ENCODE data around the gene HAUS3.
"Not testable (repeated sequence)": the region's sequence is repeated elsewhere in the genome, so short reads cannot be mapped to it uniquely, and the experiment has no call there.

HAUS3 gene

DNA sequence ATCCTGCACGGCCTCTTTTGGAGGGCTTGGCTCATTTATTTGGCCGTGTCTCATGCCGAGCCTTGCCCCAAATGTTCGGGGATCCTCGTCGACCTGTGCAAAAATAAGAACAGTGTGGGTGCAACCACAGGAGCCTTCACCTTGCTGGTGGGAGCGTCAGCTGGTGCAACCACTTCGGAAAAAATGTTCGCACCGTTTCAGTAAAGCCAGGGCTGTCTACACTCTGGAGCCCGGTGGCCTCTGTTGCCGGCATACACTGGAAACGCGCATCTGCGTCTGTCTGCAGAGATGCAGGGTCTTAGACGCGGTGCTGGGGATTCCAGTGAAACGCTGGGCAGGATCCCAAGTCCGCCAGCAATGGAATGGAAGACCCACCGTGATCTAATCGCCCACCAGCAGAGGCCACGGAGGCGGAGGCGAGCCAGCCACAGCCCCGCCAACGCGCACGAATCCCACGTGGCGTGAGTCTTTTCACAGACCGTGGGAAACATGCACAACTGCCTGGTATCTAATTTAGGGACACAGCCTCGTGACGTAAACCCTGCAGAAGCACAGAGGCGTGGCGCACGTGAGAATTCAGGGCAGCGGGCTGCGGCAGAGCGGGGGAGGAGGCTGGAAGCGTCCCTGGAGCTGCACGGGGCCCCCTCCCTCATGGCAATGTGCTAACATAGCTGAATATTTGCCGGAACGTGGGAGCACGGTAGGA, 33.8 kb upstream of the HAUS3 start:
- no peak for DNase-seq (ENCODE audit: low read depth in 2 of 2)

DNA sequence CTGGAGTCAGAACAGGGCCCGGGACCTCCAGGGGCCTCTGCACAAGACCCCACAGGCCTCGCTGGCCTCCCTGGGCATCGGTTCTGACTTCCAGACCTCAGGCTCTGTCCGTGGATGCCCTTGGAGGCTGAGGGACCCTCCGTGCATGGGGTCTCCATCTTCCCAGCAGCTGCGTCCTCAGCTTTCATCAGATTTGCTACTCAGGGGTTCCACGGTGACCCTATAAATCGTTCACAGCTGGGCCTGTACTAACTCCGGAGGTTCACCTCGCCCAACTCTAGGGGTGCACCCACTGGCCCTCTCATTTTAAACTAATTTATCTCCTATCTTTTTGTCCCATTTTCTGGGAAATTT, 33.1 kb upstream of the HAUS3 start:
- not testable (repeated sequence) for DNase-seq (ENCODE audit: low read depth in 2 of 2)

DNA sequence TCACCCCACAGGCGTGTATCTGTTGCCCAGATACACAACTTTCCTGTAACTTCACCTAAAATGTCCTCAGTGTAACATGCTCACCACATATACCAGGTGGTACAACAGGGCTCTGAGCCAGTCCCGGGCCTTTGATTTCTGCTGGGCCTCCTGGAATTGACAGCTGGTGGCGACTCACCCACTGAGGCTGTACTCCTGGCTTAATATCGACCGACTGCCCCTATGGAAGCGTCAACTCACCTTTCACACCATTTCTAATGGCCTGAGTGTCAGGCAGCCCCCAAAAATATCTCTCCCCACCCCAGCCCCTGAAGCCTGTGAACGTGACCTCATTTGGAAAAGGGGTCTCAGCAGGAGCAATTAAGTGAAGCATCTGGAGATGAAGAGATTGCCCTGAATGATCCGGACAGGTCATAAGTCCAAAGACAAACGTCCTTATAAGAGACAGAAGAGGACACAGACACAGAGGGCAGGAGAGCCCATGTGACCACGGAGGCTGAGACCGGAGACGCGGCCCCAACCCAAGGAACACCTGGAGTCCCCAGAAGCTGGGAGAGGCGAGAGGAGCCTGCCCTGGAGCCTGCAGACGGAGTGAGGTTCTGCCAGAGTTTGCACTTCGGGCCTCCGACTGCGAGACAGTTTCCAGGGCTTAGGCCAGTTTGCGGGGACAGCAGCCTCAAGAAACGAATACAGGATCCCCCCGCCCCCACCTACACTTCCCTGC, 32.6 kb upstream of the HAUS3 start:
- DNase-seq (ENCODE audit: low read depth in 2 of 2): no peak

DNA sequence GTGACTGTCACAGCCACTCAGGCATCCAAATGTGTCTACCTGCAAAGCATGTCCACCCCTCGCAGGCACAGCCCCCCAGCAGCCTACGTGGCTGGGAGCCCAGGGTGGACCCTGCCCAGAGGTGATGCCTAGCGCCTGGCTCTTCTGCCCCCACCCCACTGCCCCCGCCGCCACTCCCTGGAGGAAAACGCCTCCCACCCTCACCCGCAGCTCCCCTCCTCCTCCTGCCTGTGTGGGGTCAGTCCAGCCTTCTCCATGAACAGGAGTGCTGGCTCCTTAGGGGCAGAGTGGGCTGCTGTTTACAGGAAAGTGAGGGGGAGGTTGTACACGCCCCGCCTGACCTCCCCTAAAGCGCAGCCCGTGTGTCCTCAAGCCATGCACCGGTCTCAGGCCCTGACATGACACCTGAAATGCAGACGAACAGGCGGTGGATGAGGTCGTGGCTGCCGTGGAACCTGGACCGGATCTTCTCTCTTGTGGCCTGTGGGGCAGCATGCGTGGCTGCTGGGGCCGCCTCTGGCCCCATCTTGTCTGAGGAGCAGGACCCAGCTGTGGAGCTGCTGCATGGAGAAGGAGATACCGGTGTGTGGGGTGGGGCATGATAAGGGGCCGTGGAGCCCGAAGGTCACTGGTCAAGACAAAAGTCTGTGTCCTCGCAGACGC, 31.9 kb upstream of the HAUS3 start:
- no peak for DNase-seq (ENCODE audit: low read depth in 2 of 2)

DNA sequence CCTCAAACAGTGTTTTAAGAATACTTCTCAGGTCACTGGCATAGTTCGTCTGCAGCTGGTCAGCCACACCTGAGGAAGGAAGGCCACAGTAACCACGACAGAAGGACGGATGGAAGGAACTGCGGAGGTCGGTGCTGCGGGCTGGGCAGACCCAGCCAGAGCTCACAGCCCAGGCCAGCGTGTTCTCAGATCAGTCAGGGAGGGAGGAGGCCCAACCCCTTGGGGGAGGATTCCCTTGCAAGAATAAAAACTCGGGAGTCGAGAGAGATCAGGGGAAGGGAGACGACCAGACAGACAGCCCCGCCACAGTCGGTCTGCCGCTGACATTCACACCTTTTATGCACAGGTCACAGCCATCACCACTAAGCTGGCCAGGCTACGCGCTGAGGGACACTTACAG, 31.3 kb upstream of the HAUS3 start:
- DNase-seq (ENCODE audit: low read depth in 2 of 2): no peak

DNA sequence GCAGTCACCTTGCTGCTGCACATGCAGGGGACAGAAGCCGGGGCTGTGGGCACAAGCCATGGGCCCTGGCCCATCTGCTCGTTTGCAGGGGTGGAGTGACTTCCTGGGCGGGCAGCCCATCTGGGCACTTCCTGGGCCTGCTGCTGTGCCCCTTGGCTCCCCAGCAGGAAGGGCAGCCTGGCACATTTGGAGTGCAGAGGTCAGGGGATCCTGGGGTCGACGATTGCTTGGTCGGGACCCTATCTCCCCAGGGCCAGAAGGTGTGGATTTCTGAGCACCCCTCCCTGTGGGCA, 30.9 kb upstream of the HAUS3 start:
- no peak for DNase-seq (ENCODE audit: low read depth in 2 of 2)

DNA sequence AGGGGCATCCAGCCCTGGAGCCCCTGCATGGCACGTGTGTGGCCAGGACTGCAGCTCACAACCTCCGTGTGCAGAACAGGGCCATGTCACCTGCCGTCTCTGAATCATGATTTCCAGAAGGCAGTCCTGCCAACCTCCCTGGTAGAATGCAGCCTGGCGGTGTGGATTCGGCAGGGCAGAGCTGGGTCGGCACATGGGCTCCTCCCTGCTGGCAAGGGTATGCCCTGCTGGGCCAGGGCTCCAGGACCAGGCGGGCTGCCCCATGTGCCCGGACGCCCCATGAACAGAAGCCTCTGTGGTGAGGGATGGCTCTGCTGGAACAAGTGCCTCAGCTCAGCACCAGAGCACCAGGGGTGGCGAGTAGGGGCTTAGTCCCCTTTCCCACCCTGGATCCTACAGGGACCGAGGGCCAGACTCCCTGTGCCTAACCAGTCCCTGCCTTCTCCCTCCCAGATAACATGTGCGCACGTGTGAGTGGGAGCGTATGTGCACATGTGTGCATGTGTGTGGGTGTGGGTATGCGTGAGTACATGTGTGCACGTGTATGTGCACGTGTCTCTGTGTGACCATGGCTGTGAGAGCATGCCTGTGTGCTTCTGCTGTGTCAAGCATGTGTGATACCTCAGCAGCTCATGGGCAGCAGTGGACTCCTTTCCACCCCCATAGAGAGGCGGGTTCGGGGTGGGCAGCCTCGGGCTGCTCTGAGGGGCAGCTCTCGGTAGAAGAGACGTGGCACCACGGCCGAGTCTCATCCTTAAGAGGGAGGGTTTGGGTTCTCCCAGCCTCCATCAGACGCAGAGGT, 30.3 kb upstream of the HAUS3 start:
- no peak for DNase-seq (ENCODE audit: low read depth in 2 of 2)

DNA sequence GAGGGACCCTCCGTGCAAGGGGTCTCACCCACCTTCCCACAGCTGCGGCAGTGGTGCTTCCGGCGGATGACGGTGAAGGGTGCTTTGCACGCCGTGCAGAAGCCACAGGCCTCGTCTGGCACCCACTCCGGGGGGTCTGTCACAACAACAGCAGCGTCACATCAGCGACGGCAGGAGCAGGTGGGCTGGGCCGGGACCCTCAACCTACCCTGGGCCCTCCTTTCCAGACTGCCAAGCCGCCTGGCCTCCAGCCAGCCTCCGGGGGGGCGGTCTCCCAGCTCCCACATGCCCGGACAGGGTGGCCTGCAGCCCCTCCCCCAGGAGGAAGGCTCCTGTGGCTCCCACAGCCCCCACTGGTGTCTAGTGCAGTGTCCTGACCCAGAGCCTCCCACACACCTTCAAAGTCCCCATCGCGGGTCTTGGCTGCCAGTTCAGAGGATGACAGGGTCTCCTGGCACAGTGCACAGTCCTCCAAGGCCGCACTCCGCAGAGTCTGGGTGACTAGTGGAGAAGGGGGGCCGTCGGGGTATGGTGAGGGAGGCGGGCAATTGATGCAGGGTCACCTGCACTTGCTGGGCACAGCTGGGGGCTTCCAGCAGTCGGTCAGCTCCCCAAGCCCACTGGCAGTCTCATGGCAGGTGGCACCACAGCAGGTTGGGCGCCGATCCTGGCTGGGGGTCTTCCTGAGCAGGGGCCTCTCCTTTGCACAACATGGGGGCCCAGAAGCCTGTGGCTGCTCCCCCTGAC, 29.5 kb upstream of the HAUS3 start:
- DNase-seq (ENCODE audit: low read depth in 2 of 2): no peak

DNA sequence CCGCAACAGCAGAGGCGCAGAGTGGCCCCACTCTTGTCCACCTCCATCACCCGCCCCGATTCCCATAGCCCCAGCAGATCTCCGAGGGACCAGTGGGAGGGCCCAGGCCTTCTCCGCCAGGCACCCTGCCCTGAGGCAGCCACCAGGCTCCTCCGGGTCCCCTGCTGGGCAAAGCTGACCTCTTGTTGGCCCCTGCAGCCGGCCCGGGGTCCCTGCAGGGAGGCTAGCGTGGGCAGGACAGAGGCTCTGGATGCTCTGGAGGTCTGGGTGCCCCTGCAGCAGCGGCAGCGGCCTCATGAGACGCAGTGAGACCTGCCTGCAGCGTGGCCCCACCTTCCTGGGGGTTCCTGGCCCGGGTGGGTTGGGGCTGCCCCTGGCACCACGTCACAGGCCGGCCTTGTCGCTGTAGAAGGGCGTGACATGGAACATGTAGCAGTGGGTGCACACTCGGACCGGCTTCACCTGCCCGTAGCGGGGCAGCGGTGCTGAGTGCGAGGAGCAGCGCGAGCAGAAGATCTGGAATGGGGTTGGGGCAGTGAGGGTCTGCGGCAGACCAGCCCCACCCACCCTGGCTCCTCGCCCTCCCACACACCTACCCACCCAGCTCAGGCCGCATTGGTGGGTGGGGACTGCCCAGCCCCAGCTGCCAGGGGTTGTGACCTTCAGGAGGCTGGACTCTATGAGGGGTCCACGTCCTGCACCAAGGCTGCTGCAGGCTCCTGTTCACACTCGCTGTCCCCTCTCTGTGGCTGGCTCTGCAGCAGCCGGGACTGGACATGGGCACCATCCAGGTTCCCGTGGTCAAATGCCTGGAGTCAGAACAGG, 28.6 kb upstream of the HAUS3 start:
- DNase-seq (ENCODE audit: low read depth in 2 of 2): no peak

DNA sequence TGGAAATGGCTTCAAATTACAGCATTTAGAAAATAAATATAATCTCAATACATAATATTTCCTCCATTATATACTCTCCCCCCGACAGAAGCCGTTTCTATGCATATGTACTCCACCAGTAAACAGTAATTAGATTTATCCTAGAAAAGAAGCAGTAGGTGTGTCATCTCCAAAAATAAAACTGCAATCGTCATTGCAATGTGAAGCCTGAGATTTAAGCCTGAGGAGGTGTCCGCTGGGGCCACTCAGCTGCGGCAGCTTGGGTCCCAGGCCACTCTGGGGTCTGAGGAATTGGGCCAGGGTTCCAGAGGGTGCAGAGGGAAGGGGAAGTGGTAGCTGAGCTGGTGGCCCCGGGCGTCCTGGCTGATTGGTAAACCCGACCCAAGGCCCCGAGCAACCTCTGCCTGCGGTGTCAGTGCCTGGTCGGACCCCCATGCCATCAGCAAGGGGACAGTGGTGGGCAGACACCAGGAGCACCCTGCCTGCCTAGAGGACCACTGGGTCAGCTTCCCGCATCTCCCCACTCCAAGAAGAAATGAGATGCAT, 27.8 kb upstream of the HAUS3 start:
- no peak for DNase-seq (ENCODE audit: low read depth in 2 of 2)

DNA sequence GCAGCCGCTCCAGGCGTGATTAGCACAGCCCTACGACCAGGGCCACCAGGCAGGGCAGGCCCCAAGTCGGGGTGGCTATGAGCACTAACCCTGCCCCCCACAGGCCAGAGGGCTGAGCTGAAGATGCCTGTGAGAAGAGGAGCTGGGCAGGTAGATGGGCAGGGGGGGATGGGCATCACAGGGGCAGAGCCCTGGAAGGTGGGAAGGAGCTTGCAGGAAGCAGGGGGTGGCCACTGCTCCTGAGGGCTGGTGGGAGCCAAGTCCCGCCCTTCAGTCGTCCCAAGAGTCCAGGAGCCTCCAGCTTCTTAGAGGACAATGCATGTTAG, 27.2 kb upstream of the HAUS3 start:
- no peak for DNase-seq (ENCODE audit: low read depth in 2 of 2)

DNA sequence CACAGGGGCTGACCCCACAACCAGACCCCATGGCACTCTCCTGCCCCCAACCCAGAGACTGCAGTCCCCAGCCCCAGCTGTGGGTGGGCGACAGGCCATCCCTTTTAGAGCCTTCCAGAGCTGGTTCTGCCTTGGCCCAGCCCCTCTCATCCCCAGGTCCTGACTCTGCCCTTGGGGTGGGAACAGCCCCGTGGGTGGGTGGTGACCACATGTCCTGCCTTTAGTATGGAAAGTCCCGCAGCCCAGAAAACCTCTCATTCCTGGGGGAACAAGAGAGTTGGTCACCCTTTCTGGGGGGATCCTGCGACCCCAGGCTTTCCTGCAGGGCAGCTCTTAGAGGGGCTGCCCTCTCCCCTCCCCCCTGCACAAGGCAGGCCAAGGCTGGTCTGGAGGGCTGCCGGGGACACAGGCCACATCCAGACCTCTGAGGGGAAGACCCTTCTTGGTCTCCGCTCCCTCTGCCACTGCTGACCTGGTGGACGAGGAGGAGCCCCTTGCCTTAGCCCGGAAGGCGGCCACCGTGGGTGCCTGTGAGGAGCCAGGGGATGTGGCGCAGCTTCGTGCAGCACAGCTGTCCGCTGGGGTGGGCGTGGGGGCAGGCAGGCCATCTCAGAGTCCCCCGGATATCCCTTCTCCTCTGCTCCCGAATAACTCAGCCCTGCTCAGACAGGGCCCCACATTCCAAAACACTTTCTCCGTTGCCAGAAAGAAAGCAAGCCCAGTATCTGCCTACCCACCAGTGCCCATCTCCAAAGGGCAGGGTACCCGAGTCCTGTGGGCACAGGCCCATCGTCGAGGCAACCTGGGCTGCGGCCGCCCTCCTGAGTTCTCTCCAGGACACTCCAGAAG, 26.7 kb upstream of the HAUS3 start:
- no peak for DNase-seq (ENCODE audit: low read depth in 2 of 2)

DNA sequence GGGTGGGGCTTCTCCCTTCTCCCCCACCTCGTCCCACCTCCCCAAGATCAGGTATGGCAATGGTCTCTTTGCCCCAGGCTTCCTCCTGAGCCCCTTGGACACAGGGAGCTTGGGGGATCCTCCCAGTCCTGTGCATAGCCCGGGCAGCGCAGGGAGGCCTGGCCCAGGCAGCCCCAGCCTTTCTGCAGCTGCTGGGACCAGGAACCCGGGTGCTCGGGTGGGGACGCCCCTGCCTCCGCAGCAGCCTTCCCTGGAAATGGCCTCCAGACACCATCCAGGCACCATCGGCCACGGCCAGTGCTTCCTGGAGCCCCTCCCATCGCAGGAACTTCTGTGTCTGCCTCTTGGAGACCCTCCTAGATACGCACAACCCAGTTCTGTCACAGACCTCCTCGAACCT, 25.9 kb upstream of the HAUS3 start:
- no peak for DNase-seq (ENCODE audit: low read depth in 2 of 2)

DNA sequence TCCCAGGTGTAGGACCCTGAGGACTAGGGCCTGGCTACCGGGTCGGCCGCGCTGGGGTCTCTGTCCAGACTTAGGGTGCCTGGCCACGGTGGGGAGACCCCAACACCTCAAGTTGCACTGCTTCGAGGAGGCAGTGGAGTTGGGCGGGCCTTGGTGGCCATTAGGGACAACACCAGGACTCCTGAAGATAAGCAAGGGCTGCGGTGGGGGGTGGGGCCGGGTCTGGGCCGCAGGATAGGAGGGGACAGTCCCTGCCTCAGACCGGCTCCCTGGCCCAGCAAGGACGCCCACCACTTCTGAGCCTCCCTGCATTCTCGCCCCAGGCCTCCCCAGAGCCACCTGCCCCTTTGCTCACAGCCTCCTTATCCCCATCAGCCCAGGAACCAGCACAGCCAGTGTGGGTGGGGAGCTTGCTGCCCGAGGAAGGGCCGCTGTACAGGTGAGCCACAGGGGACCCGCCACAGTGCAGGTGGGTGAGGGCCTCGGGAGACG, 25.4 kb upstream of the HAUS3 start:
- DNase-seq (ENCODE audit: low read depth in 2 of 2): no peak

DNA sequence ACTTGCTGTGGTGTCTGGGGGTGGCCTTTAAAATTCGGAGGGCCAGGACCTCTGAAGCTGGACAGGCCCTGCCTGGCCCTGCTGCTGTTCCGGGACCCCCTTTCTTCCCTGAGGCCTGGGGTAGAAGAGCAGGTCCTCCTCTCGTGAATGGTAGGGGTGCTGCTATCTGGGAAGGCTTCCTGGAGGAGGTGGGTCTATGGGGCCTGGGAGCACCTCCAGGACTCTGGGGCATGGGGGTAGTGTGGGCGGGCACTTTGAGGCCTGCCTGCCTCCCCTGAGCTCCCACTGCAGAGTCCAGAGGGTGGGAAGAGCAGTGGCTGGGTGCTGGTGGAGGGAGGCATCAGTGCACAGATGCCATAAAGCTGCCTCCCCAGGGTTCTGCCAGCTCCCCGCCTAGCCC, 24.9 kb upstream of the HAUS3 start:
- no peak for DNase-seq (ENCODE audit: low read depth in 2 of 2)

DNA sequence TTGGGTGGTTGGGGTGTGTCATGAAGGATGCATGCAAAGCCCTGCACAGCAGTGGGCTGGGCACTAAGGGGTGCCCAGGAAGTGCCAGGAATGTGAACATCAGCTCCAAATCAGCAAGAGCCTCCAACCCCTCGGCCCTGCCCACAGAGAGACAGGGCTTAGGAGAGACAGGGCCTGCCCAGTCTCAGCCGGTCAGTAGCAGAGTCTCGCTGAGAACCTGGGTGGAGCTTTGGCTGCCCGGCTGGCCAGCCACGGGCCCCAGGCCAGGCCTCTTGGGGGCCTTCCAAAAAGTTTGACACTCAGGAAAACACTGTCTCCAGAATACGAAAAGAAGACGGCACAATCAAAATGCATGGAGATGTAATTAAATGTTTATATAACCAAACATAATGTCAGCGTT, 24.3 kb upstream of the HAUS3 start:
- DNase-seq (ENCODE audit: low read depth in 2 of 2): no peak

DNA sequence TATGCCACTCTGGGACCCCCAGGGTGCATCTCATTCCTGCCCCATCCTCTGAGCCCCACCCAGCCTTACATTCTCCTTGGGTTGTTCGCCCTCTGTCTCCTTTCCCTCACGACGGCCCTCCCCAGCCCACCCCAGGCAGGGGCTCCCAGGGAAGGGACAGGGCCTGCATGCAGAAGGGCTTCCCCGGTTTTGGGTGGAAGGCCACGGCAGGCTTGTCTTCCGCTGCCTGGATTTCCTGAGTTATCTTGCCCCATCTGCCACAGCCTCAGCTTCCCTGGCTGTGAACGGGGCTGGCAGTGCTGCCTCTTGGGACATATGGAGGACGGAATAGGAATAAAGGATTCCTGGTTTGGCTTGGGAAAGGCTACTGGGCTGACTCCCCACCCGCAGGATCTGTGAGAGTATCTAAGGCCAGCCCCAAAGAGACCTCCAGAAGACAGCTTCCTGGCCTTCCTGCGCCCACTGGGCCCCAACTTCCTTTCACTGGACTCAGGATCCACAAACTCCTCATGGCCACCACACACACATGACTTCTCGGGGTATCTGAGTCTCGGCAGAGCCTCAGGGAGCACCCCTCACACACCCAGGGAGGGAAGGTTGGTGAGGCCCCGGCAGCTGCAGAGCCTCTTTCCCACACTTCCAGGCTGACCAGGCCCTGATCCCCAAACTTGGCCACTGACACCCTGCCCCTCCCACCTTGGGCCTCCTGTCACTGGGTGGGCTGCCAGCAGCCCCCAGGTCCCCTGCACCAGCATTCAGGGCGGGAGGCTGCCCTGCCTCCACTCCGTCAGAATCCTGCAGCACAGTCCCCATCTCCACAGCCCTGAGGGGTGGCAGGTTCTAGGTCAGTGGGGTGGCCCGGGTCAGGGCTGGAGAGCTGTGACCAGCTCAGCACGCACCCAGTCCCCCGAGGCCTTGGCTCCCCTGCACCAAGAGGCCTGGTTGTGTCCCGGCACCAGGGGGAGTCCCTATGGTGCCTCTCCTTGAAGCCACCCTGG, 23.5 kb upstream of the HAUS3 start:
- no peak for DNase-seq (ENCODE audit: low read depth in 2 of 2)

DNA sequence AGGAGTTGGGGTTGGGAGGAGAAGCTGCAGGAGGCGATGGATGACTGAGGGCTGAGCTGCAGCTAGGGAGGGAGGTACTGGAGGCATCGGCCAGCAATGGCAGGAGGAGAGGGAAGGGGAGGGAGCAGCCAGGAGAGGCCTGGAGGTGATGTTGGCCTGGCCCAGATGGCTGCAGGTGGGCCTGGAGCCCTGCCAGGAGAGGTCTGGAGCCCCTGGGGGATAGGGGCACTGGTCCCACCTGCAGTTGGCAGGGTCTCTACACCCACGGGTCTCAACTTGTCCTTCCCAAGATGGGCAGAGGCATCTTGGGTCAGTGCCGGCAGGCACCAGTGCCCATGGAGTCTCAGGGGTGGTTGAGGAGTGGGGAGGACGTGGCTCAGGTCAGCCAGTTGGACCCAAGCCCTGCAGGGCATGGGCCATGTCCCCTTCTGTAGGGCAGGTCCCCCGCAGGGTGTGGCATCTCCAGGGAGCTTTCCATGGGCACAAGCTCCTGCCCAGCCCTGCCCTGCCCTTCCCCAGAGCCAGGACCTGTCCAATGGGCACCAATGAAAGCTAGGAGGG, 22.6 kb upstream of the HAUS3 start:
- DNase-seq (ENCODE audit: low read depth in 2 of 2): no peak
